OCI-LY7 (cell line): Measurements from ENCODE around the gene CD44. TPM values are rescaled to one million over a fixed set of nuclear protein-coding genes. Genes with fewer than 3 reads are reported as not detected.

Source experiments
- BruUV-seq: library from RNA; stranded (reverse); fragments of 400-500 nt; replicated peaks from 2 replicates; lab custom pipeline; 2021; lab: Mats Ljungman, UMichigan
- CTCF ChIA-PET: fragments of 300-600 bp; sonication (Branson Sonifier 250); formaldehyde crosslinking; loops from one replicate; lab custom pipeline; 2022; ENCODE audit warnings: antibody characterized with exemption; ENCODE audit not compliant: unreplicated experiment; lab: Charles Lee
- POLR2A ChIA-PET: fragments of 300-600 bp; sonication (Branson Sonifier 250); formaldehyde crosslinking; loops from one replicate; lab custom pipeline; 2022; ENCODE audit warnings: antibody characterized with exemption; lab: Charles Lee
- DNase-seq: peaks from one replicate; pipeline ENCODE4 v3.0.0-alpha.2; 2015; ENCODE audit warnings: low spot score
- H2AFZ ChIP-seq: fragments of 200-600 bp; sonication (generic), shearing (Covaris generic); 2 replicates; pipeline ENCODE4 v1.6.1; 2014; ENCODE audit warnings: mild to moderate bottlenecking, antibody characterized with exemption, low read length, moderate library complexity
- H3K27ac ChIP-seq: fragments of 200-600 bp; sonication (generic); 2 replicates; pipeline ENCODE4 v1.5.1; 2014; ENCODE audit warnings: mixed run types, low read depth, mild to moderate bottlenecking, moderate library complexity, low read length, inconsistent platforms; ENCODE audit not compliant: poor library complexity, severe bottlenecking
- H3K36me3 ChIP-seq: fragments of 200-600 bp; sonication (generic); 2 replicates; pipeline ENCODE4 v1.6.1; 2014; ENCODE audit warnings: mild to moderate bottlenecking, antibody characterized with exemption, low read length, moderate library complexity, mixed read lengths; ENCODE audit not compliant: insufficient read depth
- H3K4me1 ChIP-seq: fragments of 200-600 bp; sonication (generic); 2 replicates; pipeline ENCODE4 v1.5.1; 2014; ENCODE audit warnings: mild to moderate bottlenecking, low read length; ENCODE audit not compliant: insufficient read depth, poor library complexity, severe bottlenecking
- H3K4me2 ChIP-seq: fragments of 200-600 bp; sonication (generic); 2 replicates; pipeline ENCODE4 v1.6.1; 2014; ENCODE audit warnings: mild to moderate bottlenecking, low read length
- H3K4me3 ChIP-seq: fragments of 200-600 bp; sonication (generic); 2 replicates; pipeline ENCODE4 v1.5.1; 2014; ENCODE audit warnings: mild to moderate bottlenecking, low read depth, low read length; ENCODE audit not compliant: poor library complexity, severe bottlenecking
- H3K79me2 ChIP-seq: fragments of 200-600 bp; sonication (generic); 2 replicates; pipeline ENCODE4 v1.6.1; 2016; ENCODE audit warnings: low read depth, mild to moderate bottlenecking, low read length, moderate library complexity, mixed read lengths; ENCODE audit not compliant: insufficient read depth
- H3K9me2 ChIP-seq: fragments of 200-600 bp; sonication (generic); 2 replicates; pipeline ENCODE4 v1.6.1; 2016; ENCODE audit warnings: mild to moderate bottlenecking, low read length, mixed read lengths; ENCODE audit not compliant: insufficient read depth
- H3K9me3 ChIP-seq: fragments of 200-600 bp; sonication (generic); 2 replicates; pipeline ENCODE4 v1.6.1; 2014; ENCODE audit warnings: mild to moderate bottlenecking, mixed run types, low read length, mixed read lengths
- H4K20me1 ChIP-seq: fragments of 200-600 bp; sonication (generic); 2 replicates; pipeline ENCODE4 v1.6.1; 2014; ENCODE audit warnings: mild to moderate bottlenecking, antibody characterized with exemption, low read length, moderate library complexity, mixed read lengths; ENCODE audit not compliant: insufficient read depth
- CTCF ChIP-seq: fragments of 200-600 bp; sonication (generic); conservative IDR thresholded peaks from 2 replicates; pipeline ENCODE4 v1.5.1; 2014; ENCODE audit warnings: mild to moderate bottlenecking, antibody characterized with exemption, low read length, moderate library complexity, mixed read lengths
- EZH2phosphoT487 ChIP-seq: fragments of 200-600 bp; sonication (generic); IDR thresholded peaks from 2 replicates; pipeline ENCODE4 v1.6.1; 2018; ENCODE audit warnings: low read depth, borderline replicate concordance, mild to moderate bottlenecking, mixed run types, antibody characterized with exemption, low read length, moderate library complexity, mixed read lengths
- intact Hi-C: fragments of 100-400 bp; cut with micrococcal nuclease; formaldehyde crosslinking; loops from one replicate; pipeline ENCODE4 v1.10.0; 2022; ENCODE audit not compliant: unreplicated experiment
- total RNA-seq, 2 experiments: library from RNA; depleted of rRNA in 1 of 2; stranded (reverse); fragments of >200 nt in 1 of 2; shearing (Covaris generic) in 1 of 2; gene quantifications; 2 replicates each; pipeline ENCODE4 v1.2.3, GENCODE V29; 2014 to 2022

The CD44 gene
- total RNA-seq, 2 experiments from 2014 or later = 0.55 TPM; not detected in 1

- POLR2A ChIA-PET = interaction anchor here (1.1 kb wide), 1 partner anchor 12 kb away, joined by 5 read pairs; no protein-coding TSS in a partner anchor
Observed at GRCh38 chr11:35210876-35211546, 72.0 kb downstream of the CD44 start.

DNA sequence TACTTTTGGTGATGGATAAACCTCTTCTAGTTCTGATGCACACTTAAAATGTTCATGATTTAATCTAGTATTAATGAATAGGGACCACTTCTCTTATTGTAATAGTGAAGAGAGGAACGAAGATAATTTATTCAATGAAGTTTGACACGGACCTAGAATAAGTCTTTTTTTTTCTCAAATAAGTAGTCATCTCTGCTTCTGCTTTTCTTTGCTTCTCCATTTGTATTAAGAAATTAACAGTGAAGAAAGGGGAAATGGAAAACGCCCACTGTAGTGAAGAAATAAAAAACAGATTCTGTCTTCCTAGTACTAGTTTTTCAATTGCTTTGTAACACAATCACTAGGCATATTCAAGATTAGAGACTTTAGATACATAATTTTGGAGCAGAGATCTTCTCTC, 73.0 kb downstream of the CD44 start:
- H3K36me3 ChIP-seq = no peaks in the 10 kb centered on the region
- POLR2A ChIA-PET = no interaction called here
- DNase-seq = no peak
- H3K4me2 ChIP-seq = no peak overlapping the region
- no peaks in the 10 kb centered on the region for H3K9me3 ChIP-seq
- H3K4me1 ChIP-seq = no peaks in the 10 kb centered on the region
- CTCF ChIA-PET = no interaction called here
- no peaks in the 10 kb centered on the region for H3K9me2 ChIP-seq
- no peaks in the 10 kb centered on the region for H4K20me1 ChIP-seq
- H2AFZ ChIP-seq = no peak overlapping the region
- intact Hi-C loops = no loop called here
- no peak overlapping the region for H3K27ac ChIP-seq
- H3K79me2 ChIP-seq = no peaks in the 10 kb centered on the region
- no TSS peak for BruUV-seq
- TF ChIP-seq CTCF = no peak
- TF ChIP-seq EZH2phosphoT487 = no peak
- no peak overlapping the region for H3K4me3 ChIP-seq

More at GRCh38 chr11:35210876-35211546, 72.0 kb downstream of the CD44 start:
- Histone ChIP-seq H3K27ac (no peak overlapping the region), H3K36me3 (no peaks in the 10 kb centered on the region), H3K79me2 (no peaks in the 10 kb centered on the region), H3K4me2 (no peak overlapping the region), H3K9me3 (no peaks in the 10 kb centered on the region), H3K4me3 (no peak overlapping the region), H3K9me2 (no peaks in the 10 kb centered on the region), H2AFZ (no peak overlapping the region), H3K4me1 (no peaks in the 10 kb centered on the region), H4K20me1 (no peaks in the 10 kb centered on the region)
- no peak for DNase-seq
- no TSS peak for BruUV-seq
- intact Hi-C loops = no loop called here
- CTCF ChIA-PET = no interaction called here
- TF ChIP-seq EZH2phosphoT487 = no peak
- no peak for TF ChIP-seq CTCF

DNA sequence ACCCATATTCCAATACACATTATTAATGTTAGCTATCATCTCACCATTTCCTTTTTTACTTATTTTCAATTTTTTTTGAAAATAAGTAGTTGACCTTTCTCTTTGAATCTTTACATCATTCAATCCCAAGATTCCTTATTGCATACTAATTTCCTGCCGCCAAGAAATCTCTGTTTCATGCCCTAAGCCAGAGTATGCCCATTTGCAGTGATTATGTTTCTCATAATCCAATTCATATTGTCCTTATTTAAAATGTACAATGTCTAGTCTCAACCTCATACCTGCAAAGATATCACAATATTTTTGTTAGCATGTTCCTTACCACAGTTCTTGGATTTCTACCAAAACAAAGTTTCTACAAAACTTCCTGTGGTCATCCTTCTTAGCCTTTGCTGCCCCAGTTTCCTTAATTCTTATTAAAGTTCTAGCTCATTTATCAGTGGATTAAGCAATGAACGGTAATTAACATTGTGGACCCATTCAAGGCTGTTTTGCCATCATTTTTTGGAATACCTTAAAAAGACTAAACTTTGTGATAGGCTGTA, 75.3 kb downstream of the CD44 start:
- BruUV-seq = no TSS peak
- ChIA-PET CTCF (no interaction called here), POLR2A (interaction anchor here (0.9 to 1.1 kb wide), 3 partner anchors 10 to 47 kb away, joined by 3 to 6 read pairs (median 3); no protein-coding TSS in a partner anchor)
- H3K9me3 ChIP-seq = no peaks in the 10 kb centered on the region
- no peaks in the 10 kb centered on the region for H3K4me1 ChIP-seq
- no peak overlapping the region for H3K4me2 ChIP-seq
- no peak for DNase-seq
- H3K9me2 ChIP-seq = no peaks in the 10 kb centered on the region
- no peak overlapping the region for H3K27ac ChIP-seq
- H3K79me2 ChIP-seq = no peaks in the 10 kb centered on the region
- no peaks in the 10 kb centered on the region for H3K36me3 ChIP-seq
- no peak overlapping the region for H2AFZ ChIP-seq
- intact Hi-C loops = no loop called here
- TF ChIP-seq EZH2phosphoT487 (no peak), CTCF (no peak)
- no peaks in the 10 kb centered on the region for H4K20me1 ChIP-seq
- H3K4me3 ChIP-seq = no peak overlapping the region
